ENCODE measurements around the gene USP25. TPM values are rescaled to one million over a fixed set of nuclear protein-coding genes. Genes with fewer than 3 reads are reported as not detected.

USP25 gene
- total and polyA plus RNA-seq, 8 donors = 8.2 to 91.6 (median 25.5) TPM

DNA sequence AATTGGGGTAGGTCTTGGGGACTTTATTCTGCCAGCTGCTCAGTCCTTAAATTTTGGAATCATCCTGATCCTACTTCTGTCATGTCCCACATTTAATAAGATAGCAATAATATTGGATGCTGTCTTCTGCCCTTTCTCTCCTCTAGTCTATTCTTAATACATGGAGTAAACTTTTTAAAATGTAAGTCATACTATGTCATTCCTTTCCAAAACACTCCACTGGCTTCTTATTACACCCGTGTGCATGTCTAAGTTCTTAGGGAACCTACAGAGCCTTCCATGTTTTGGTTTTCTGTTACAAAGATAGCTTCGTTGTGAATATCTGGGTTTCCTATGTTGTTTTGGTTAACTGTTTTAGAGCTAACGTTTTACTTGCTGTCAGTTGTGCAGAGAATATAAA, 35.1 kb downstream of the USP25 start:
- Histone ChIP-seq H3K9me3 (no peaks in the 10 kb centered on the region), H3K27ac (no peak overlapping the region), H3K36me3 (no peaks in the 10 kb centered on the region), H3K27me3 (no peaks in the 10 kb centered on the region), H3K4me1 (peaks cover 11 to 70% (median 38%) of the 10 kb centered on the region in 4 donors), H3K4me3 (no peak overlapping the region)
- 62 to 80% (median 65%) methylated on average over 3 of the region's 3 CpGs for WGBS, 5 donors
- TF ChIP-seq POLR2AphosphoS5 (IDR thresholded peaks at IDR 0.05) = no peak
- TF ChIP-seq, protein P1, sequence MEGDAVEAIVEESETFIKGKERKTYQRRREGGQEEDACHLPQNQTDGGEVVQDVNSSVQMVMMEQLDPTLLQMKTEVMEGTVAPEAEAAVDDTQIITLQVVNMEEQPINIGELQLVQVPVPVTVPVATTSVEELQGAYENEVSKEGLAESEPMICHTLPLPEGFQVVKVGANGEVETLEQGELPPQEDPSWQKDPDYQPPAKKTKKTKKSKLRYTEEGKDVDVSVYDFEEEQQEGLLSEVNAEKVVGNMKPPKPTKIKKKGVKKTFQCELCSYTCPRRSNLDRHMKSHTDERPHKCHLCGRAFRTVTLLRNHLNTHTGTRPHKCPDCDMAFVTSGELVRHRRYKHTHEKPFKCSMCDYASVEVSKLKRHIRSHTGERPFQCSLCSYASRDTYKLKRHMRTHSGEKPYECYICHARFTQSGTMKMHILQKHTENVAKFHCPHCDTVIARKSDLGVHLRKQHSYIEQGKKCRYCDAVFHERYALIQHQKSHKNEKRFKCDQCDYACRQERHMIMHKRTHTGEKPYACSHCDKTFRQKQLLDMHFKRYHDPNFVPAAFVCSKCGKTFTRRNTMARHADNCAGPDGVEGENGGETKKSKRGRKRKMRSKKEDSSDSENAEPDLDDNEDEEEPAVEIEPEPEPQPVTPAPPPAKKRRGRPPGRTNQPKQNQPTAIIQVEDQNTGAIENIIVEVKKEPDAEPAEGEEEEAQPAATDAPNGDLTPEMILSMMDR (IDR thresholded peaks at IDR 0.05) = no peak
- no peak for TF ChIP-seq POLR2A (IDR thresholded peaks at IDR 0.05)
- TF ChIP-seq EP300 (IDR thresholded peaks at IDR 0.05) = no peak
- DNase-seq = no peak
- intact Hi-C loops (cut with DNase I; ENCODE audit: low total_unique reads) = no loop called here

- Histone ChIP-seq H3K4me1 (peaks cover 0 to 69% (median 34%) of the 10 kb centered on the region in 4 donors), H3K9me3 (no peaks in the 10 kb centered on the region), H3K4me3 (no peak overlapping the region), H3K36me3 (no peaks in the 10 kb centered on the region), H3K27ac (no peak overlapping the region), H3K27me3 (no peaks in the 10 kb centered on the region)
- DNase-seq = no peak
- intact Hi-C loops (cut with DNase I; ENCODE audit: low total_unique reads) = no loop called here
- 21 to 66% (median 30%) methylated on average over 1 of the region's 1 CpG for WGBS, 5 donors
- no peak for TF ChIP-seq EP300 (IDR thresholded peaks at IDR 0.05)
- TF ChIP-seq, protein P1 (IDR thresholded peaks at IDR 0.05) = no peak
- no peak for TF ChIP-seq POLR2AphosphoS5 (IDR thresholded peaks at IDR 0.05)
- TF ChIP-seq POLR2A (IDR thresholded peaks at IDR 0.05) = no peak
Observed at GRCh38 chr21:15766952-15767603, 37.3 kb downstream of the USP25 start.

GRCh38 chr21:15768045-15768601, 38.3 kb downstream of the USP25 start:
- Histone ChIP-seq H3K4me1 (peaks cover 0 to 59% (median 33%) of the 10 kb centered on the region in 4 donors), H3K4me3 (no peak overlapping the region), H3K36me3 (no peaks in the 10 kb centered on the region), H3K9me3 (no peaks in the 10 kb centered on the region), H3K27ac (no peak overlapping the region), H3K27me3 (no peaks in the 10 kb centered on the region)
- DNase-seq = no peak
- TF ChIP-seq, protein P1 (IDR thresholded peaks at IDR 0.05) = no peak
- TF ChIP-seq POLR2A (IDR thresholded peaks at IDR 0.05) (no peak), POLR2AphosphoS5 (IDR thresholded peaks at IDR 0.05) (peak in 2 of 3 donors; percentile 26 to 37)
- intact Hi-C loops (cut with DNase I; ENCODE audit: low total_unique reads) = no loop called here
- WGBS, 5 donors = 37 to 66% (median 49%) methylated on average over 5 of the region's 5 CpGs

DNA sequence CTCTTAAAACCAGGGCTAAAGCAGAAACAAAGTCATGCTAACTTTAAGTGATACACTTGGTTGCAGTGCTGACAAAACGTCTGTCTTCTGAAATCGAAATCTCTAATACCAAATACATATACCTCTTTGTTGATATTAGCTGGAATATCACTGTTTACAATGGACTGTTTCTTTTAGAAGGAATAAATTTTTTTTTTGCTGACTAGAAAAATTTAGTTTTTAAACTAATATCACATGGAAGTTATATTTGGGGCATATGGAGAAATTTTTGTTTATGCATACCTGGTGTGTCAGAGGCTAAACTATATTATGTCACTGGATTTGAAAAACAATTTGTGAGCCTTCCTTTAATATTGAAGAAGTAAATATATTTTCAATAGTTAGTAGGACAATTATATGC, 39.1 kb downstream of the USP25 start:
- H3K4me3 ChIP-seq = no peak overlapping the region
- peaks cover 0 to 59% (median 29%) of the 10 kb centered on the region in 4 donors for H3K4me1 ChIP-seq
- H3K36me3 ChIP-seq = no peaks in the 10 kb centered on the region
- TF ChIP-seq POLR2A (IDR thresholded peaks at IDR 0.05) = no peak
- TF ChIP-seq, protein P1 (IDR thresholded peaks at IDR 0.05) = no peak
- TF ChIP-seq POLR2AphosphoS5 (IDR thresholded peaks at IDR 0.05) = no peak
- no peak for TF ChIP-seq EP300 (IDR thresholded peaks at IDR 0.05)
- H3K27me3 ChIP-seq = no peaks in the 10 kb centered on the region
- WGBS, 5 donors = 48 to 72% (median 60%) methylated on average over 2 of the region's 2 CpGs
- intact Hi-C loops (cut with DNase I; ENCODE audit: low total_unique reads) = no loop called here
- H3K9me3 ChIP-seq = no peaks in the 10 kb centered on the region
- no peak overlapping the region for H3K27ac ChIP-seq
- DNase-seq = no peak
